Activated CD4-positive, alpha-beta T cell treated with anti-CD3 and anti-CD28 coated beads, Interleukin-2, amount 50 U/mL, for 4 hours (primary cell): ENCODE measurements around the gene CENPF.
"Not testable (repeated sequence)": the region's sequence is repeated elsewhere in the genome, so short reads cannot be mapped to it uniquely, and the experiment has no call there.

Experiments used
- DNase-seq, 2 experiments: peaks; one replicate each; pipeline ENCODE4 v3.0.0-alpha.2; 2020

The CENPF gene

GRCh38 chr1:214584805-214585766 lies 17.9 kb upstream of the CENPF start:
- no peak for DNase-seq

GRCh38 chr1:214586621-214587020 lies 16.4 kb upstream of the CENPF start:
- DNase-seq, result no peak

GRCh38 chr1:214587165-214587564 lies 15.8 kb upstream of the CENPF start:
- no peak for DNase-seq

GRCh38 chr1:214588963-214589597 lies 13.9 kb upstream of the CENPF start:
- no peak for DNase-seq

- no peak for DNase-seq
Measured at GRCh38 chr1:214590696-214591095, 12.3 kb upstream of the CENPF start.

- not testable (repeated sequence) for DNase-seq
Measured at GRCh38 chr1:214591918-214592317, 11.1 kb upstream of the CENPF start.

- no peak for DNase-seq
Measured at GRCh38 chr1:214593158-214593557, 9.8 kb upstream of the CENPF start.

- no peak for DNase-seq
Measured at GRCh38 chr1:214603819-214604252, 841 bp downstream of the CENPF start.

- DNase-seq, result no peak
Measured at GRCh38 chr1:214604523-214604922, 1.5 kb downstream of the CENPF start.

GRCh38 chr1:214605484-214605883 lies 2.5 kb downstream of the CENPF start:
- not testable (repeated sequence) for DNase-seq

GRCh38 chr1:214605933-214606925 lies 3.2 kb downstream of the CENPF start:
- DNase-seq, result not testable (repeated sequence)

GRCh38 chr1:214607492-214608215 lies 4.7 kb downstream of the CENPF start:
- not testable (repeated sequence) for DNase-seq

- DNase-seq, result not testable (repeated sequence)
Measured at GRCh38 chr1:214608216-214608783, 5.3 kb downstream of the CENPF start.

GRCh38 chr1:214608817-214609216 lies 5.8 kb downstream of the CENPF start:
- not testable (repeated sequence) for DNase-seq

GRCh38 chr1:214609692-214610091 lies 6.7 kb downstream of the CENPF start:
- DNase-seq, result no peak

- DNase-seq, result not testable (repeated sequence)
Measured at GRCh38 chr1:214610136-214610535, 7.1 kb downstream of the CENPF start.

- no peak for DNase-seq
Measured at GRCh38 chr1:214615109-214615508, 12.1 kb downstream of the CENPF start.

- DNase-seq, result no peak
Measured at GRCh38 chr1:214615871-214616270, 12.9 kb downstream of the CENPF start.

GRCh38 chr1:214617246-214617645 lies 14.3 kb downstream of the CENPF start:
- DNase-seq, result no peak

GRCh38 chr1:214617843-214618242 lies 14.8 kb downstream of the CENPF start:
- DNase-seq, result no peak

GRCh38 chr1:214621236-214621635 lies 18.2 kb downstream of the CENPF start:
- no peak for DNase-seq

- DNase-seq, result no peak
Measured at GRCh38 chr1:214623430-214623829, 20.4 kb downstream of the CENPF start.
